ENCODE results near the gene ZFAND3. TPM values are rescaled to one million over a fixed set of nuclear protein-coding genes. Genes with fewer than 3 reads are reported as not detected.
"Not testable (repeated sequence)": the region's sequence is repeated elsewhere in the genome, so short reads cannot be mapped to it uniquely, and the experiment has no call there.

Gene ZFAND3
- total RNA-seq, 1 donor from 2014 or later = 16.5 TPM

- DNase-seq (ENCODE audit: low read depth in 2 of 2) = no peak
Measured at GRCh38 chr6:37864250-37864649, 44.7 kb downstream of the ZFAND3 start.

- DNase-seq (ENCODE audit: low read depth in 2 of 2) = no peak
Measured at GRCh38 chr6:37865504-37865903, 46.0 kb downstream of the ZFAND3 start.

GRCh38 chr6:37866590-37867507 is 47.3 kb downstream of the ZFAND3 start:
- no peak for DNase-seq (ENCODE audit: low read depth in 2 of 2)

- no peak for DNase-seq (ENCODE audit: low read depth in 2 of 2)
Measured at GRCh38 chr6:37867756-37868446, 48.4 kb downstream of the ZFAND3 start.

- DNase-seq (ENCODE audit: low read depth in 2 of 2) = peak; percentile 31 to 48
Measured at GRCh38 chr6:37868447-37868825, 48.9 kb downstream of the ZFAND3 start.

- DNase-seq (ENCODE audit: low read depth in 2 of 2) = no peak
Measured at GRCh38 chr6:37871616-37872372, 52.3 kb downstream of the ZFAND3 start.

- no peak for DNase-seq (ENCODE audit: low read depth in 2 of 2)
Measured at GRCh38 chr6:37872373-37872745, 52.8 kb downstream of the ZFAND3 start.

- no peak for DNase-seq (ENCODE audit: low read depth in 2 of 2)
Measured at GRCh38 chr6:37874726-37875125, 55.2 kb downstream of the ZFAND3 start.

- DNase-seq (ENCODE audit: low read depth in 2 of 2) = no peak
Measured at GRCh38 chr6:37875561-37876309, 56.2 kb downstream of the ZFAND3 start.

- DNase-seq (ENCODE audit: low read depth in 2 of 2) = no peak
Measured at GRCh38 chr6:37876843-37877242, 57.3 kb downstream of the ZFAND3 start.

GRCh38 chr6:37877373-37878149 is 58.0 kb downstream of the ZFAND3 start:
- DNase-seq (ENCODE audit: low read depth in 2 of 2) = no peak

GRCh38 chr6:37878150-37878710 is 58.7 kb downstream of the ZFAND3 start:
- DNase-seq (ENCODE audit: low read depth in 2 of 2) = no peak

GRCh38 chr6:37880602-37881001 is 61.1 kb downstream of the ZFAND3 start:
- DNase-seq (ENCODE audit: low read depth in 2 of 2) = not testable (repeated sequence)

GRCh38 chr6:37882292-37882691 is 62.8 kb downstream of the ZFAND3 start:
- no peak for DNase-seq (ENCODE audit: low read depth in 2 of 2)

- peak in 1 of 2 donors; percentile 8 for DNase-seq (ENCODE audit: low read depth in 2 of 2)
Measured at GRCh38 chr6:37882724-37883413, 63.3 kb downstream of the ZFAND3 start.

GRCh38 chr6:37884548-37884947 is 65.0 kb downstream of the ZFAND3 start:
- DNase-seq (ENCODE audit: low read depth in 2 of 2) = no peak

GRCh38 chr6:37889051-37889450 is 69.5 kb downstream of the ZFAND3 start:
- DNase-seq (ENCODE audit: low read depth in 2 of 2) = peak; percentile 15 to 38

- DNase-seq (ENCODE audit: low read depth in 2 of 2) = no peak
Measured at GRCh38 chr6:37889486-37889885, 70.0 kb downstream of the ZFAND3 start.

- DNase-seq (ENCODE audit: low read depth in 2 of 2) = no peak
Measured at GRCh38 chr6:37891072-37891471, 71.5 kb downstream of the ZFAND3 start.

- DNase-seq (ENCODE audit: low read depth in 2 of 2) = no peak
Measured at GRCh38 chr6:37893257-37893656, 73.7 kb downstream of the ZFAND3 start.

Data from lung microvascular endothelial cell (primary cell).